Body of pancreas (tissue), 4 donors: Measurements from ENCODE around the gene CPA2. TPM values are rescaled to one million over a fixed set of nuclear protein-coding genes. Genes with fewer than 3 reads are reported as not detected.

ENCODE experiments used
- ATAC-seq: fragments of 150-250 bp; one replicate; pipeline ENCODE4 v1.9.1; 2016
- DNase-seq, 4 donors: peaks; one replicate each; pipeline ENCODE4 v3.0.0-alpha.2; 2019
- H3K27ac ChIP-seq, 4 donors: fragments of 200-600 bp; sonication (generic); 1 replicate in 3 of 4; 2 replicates in 1 of 4; pipeline versions ENCODE4 v1.5.1 to v1.6.1; 2016 to 2019; ENCODE audit warnings: mild to moderate bottlenecking in 1 of 4, mixed read lengths in 1 of 4, moderate library complexity in 1 of 4
- H3K27me3 ChIP-seq, 2 donors: fragments of 200-600 bp; sonication (generic); one replicate each; pipeline ENCODE4 v1.6.0; 2016; ENCODE audit warnings: mild to moderate bottlenecking in 1 of 2
- H3K36me3 ChIP-seq, 2 donors: fragments of 200-600 bp; sonication (generic); replicated peaks in 1 of 2; 2 replicates each; pipeline ENCODE4 v1.5.1; 2016; ENCODE audit warnings: low read depth in 2 of 2; ENCODE audit not compliant: insufficient read depth in 1 of 2
- H3K4me1 ChIP-seq: fragments of 200-600 bp; sonication (generic); one replicate; pipeline ENCODE4 v1.6.0; 2016
- H3K4me3 ChIP-seq, 2 donors: fragments of 200-600 bp; sonication (generic); 1 replicate in 1 of 2; 2 replicates in 1 of 2; pipeline ENCODE4 v1.5.1; 2016 to 2019
- H3K9me3 ChIP-seq, 3 donors: fragments of 200-600 bp; sonication (generic); 1 replicate in 2 of 3; 2 replicates in 1 of 3; pipeline ENCODE4 v1.5.1; 2016
- POLR2A ChIP-seq, 3 donors: fragments of 450-650 bp; IDR thresholded peaks; one replicate each; pipeline ENCODE4 v1.6.1; 2016; ENCODE audit warnings: antibody characterized with exemption in 3 of 3, mild to moderate bottlenecking in 2 of 3
- WGBS, 2 donors: methylation state at CpG; one replicate each; pipeline ENCODE4 v1.1.5; 2017; 5-methylcytosine and 5-hydroxymethylcytosine counted together
- intact Hi-C: fragments of 100-400 bp; cut with DNase I; formaldehyde crosslinking; loops from one replicate; pipeline ENCODE4 v1.15.1; 2023
- total RNA-seq, 2 donors: library from RNA; depleted of rRNA; stranded (reverse); fragments of >200 nt; gene quantifications; one replicate each; pipeline ENCODE4 v1.1.0, GENCODE V29; 2016
- TF ChIP-seq, protein P1 (sequence below), 7 experiments: fragments of 450-650 bp in 4 of 7; fragments of 200-600 bp in 3 of 7; sonication (generic) in 3 of 7; IDR thresholded peaks; one replicate each; pipeline ENCODE4 v1.5.1; 2016 to 2019; ENCODE audit warnings: antibody characterized with exemption in 7 of 7

The CPA2 gene
- total RNA-seq, 2 donors from 2014 or later = 4,161 to 4,381 TPM

DNA sequence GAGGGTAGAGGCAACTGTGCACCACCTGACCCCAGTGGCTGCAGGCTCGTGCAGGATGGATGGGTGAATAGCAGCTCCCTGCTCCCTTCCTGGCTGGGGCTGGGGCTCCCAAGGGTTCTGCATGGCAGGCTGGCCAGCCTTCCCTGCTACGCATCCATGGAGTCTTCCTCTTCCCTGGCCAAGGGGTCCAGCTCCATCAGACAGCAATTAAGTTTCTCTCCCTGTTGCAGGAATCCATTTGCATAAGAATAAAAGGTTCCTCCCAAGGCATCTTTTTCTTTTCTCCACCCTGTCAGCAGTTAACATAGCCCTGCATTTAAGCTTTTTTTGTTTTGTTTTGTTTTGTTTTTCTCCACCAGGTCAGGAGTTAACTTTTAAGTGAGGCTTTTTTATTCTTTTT is 10.0 kb upstream of the CPA2 start:
- no peak overlapping the region for H3K27ac ChIP-seq
- H3K4me3 ChIP-seq = no peak overlapping the region
- H3K9me3 ChIP-seq = peaks cover 0 to 23% (median 0%) of the 10 kb centered on the region in 3 donors
- TF ChIP-seq, protein P1, sequence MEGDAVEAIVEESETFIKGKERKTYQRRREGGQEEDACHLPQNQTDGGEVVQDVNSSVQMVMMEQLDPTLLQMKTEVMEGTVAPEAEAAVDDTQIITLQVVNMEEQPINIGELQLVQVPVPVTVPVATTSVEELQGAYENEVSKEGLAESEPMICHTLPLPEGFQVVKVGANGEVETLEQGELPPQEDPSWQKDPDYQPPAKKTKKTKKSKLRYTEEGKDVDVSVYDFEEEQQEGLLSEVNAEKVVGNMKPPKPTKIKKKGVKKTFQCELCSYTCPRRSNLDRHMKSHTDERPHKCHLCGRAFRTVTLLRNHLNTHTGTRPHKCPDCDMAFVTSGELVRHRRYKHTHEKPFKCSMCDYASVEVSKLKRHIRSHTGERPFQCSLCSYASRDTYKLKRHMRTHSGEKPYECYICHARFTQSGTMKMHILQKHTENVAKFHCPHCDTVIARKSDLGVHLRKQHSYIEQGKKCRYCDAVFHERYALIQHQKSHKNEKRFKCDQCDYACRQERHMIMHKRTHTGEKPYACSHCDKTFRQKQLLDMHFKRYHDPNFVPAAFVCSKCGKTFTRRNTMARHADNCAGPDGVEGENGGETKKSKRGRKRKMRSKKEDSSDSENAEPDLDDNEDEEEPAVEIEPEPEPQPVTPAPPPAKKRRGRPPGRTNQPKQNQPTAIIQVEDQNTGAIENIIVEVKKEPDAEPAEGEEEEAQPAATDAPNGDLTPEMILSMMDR (IDR thresholded peaks at IDR 0.05) = no peak
- no peak for TF ChIP-seq POLR2A (IDR thresholded peaks at IDR 0.05)
- peaks cover 6% of the 10 kb centered on the region for H3K4me1 ChIP-seq
- H3K27me3 ChIP-seq = no peaks in the 10 kb centered on the region
- DNase-seq (no peak), ATAC-seq (no peak)
- H3K36me3 ChIP-seq = no peaks in the 10 kb centered on the region
- 70 to 83% methylated on average over 2 of the region's 2 CpGs for WGBS, 2 donors
- intact Hi-C loops = no loop called here

GRCh38 chr7:130258494-130259078 is 8.1 kb upstream of the CPA2 start:
- H3K36me3 ChIP-seq = no peaks in the 10 kb centered on the region
- H3K4me1 ChIP-seq = peaks cover 16% of the 10 kb centered on the region
- no peaks in the 10 kb centered on the region for H3K27me3 ChIP-seq
- ATAC-seq (no peak), DNase-seq (no peak)
- no peak overlapping the region for H3K4me3 ChIP-seq
- no peak overlapping the region for H3K27ac ChIP-seq
- TF ChIP-seq POLR2A (IDR thresholded peaks at IDR 0.05) = no peak
- TF ChIP-seq, protein P1 (IDR thresholded peaks at IDR 0.05) = no peak
- 76 to 87% methylated on average over 1 of the region's 1 CpG for WGBS, 2 donors
- intact Hi-C loops = no loop called here
- peaks cover 0 to 23% (median 0%) of the 10 kb centered on the region in 3 donors for H3K9me3 ChIP-seq

DNA sequence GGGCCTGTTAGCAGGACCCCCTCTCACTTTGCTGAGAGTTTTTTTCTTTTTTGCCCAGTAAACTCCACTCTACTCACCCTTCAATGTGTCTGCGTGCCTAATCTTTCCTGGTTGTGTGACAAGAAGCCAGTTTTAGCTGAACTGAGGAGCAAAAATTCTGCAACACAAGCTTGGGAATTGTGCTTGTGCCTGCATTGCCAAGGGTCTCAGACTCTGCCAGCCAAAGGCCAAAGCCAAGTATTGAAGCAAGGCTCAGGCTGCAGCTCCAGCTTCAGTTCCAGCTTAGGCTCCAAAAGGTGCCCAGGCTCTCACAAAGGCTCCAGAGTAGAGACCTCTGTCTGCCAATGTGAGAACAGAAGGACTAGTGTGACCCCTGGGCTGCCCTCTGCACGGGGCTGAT is 4.2 kb upstream of the CPA2 start:
- 40 to 71% methylated on average over 2 of the region's 2 CpGs for WGBS, 2 donors

GRCh38 chr7:130263130-130263529 is 3.5 kb upstream of the CPA2 start:
- H3K27me3 ChIP-seq = no peaks in the 10 kb centered on the region
- H3K4me3 ChIP-seq = no peak overlapping the region
- TF ChIP-seq, protein P1 (IDR thresholded peaks at IDR 0.05) = no peak
- TF ChIP-seq POLR2A (IDR thresholded peaks at IDR 0.05) = no peak
- H3K9me3 ChIP-seq = peaks cover 0 to 18% (median 0%) of the 10 kb centered on the region in 3 donors
- peaks cover 36% of the 10 kb centered on the region for H3K4me1 ChIP-seq
- ATAC-seq (no peak), DNase-seq (no peak)
- intact Hi-C loops = no loop called here
- no peaks in the 10 kb centered on the region for H3K36me3 ChIP-seq
- no peak overlapping the region for H3K27ac ChIP-seq
- WGBS, 2 donors = 68 to 84% methylated on average over 2 of the region's 2 CpGs

More for the DNA sequence above, 4.2 kb upstream of the CPA2 start:
- Histone ChIP-seq H3K27ac (no peak overlapping the region), H3K4me3 (no peak overlapping the region), H3K9me3 (peaks cover 0 to 23% (median 0%) of the 10 kb centered on the region in 3 donors), H3K36me3 (no peaks in the 10 kb centered on the region), H3K27me3 (no peaks in the 10 kb centered on the region), H3K4me1 (peaks cover 36% of the 10 kb centered on the region)
- ATAC-seq (no peak), DNase-seq (no peak)
- TF ChIP-seq, protein P1 (IDR thresholded peaks at IDR 0.05) = no peak
- no peak for TF ChIP-seq POLR2A (IDR thresholded peaks at IDR 0.05)
- intact Hi-C loops = no loop called here

DNA sequence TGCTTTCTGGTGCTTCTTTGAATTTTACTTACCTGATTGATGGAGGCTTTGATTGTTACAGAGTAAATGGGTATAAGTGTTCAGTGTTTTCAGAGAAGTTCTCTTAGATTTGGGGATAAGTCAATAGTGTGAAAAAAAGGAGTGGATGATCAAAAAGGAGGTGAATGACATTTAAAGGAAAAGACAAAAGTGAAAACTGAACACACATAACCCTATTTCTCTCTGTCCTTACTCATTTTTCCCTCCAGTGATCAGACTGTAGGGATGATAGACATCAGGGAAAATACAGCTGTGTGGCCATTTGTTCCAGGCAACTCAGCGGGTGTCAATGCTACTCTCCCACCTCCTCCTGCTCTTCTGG is 278 bp downstream of the CPA2 start:
- ATAC-seq (peak; percentile 2), DNase-seq (no peak)
- WGBS, 2 donors = 35 to 44% methylated on average over 1 of the region's 1 CpG
- H3K4me3 ChIP-seq = peak overlapping the region; percentile 19 to 30
- H3K36me3 ChIP-seq = peaks cover 0 to 2% of the 10 kb centered on the region in 2 donors
- H3K9me3 ChIP-seq = no peaks in the 10 kb centered on the region
- intact Hi-C loops = no loop called here
- peak overlapping the region; percentile 92 to 96 (median 94) for H3K27ac ChIP-seq
- no peaks in the 10 kb centered on the region for H3K27me3 ChIP-seq
- H3K4me1 ChIP-seq = peaks cover 57% of the 10 kb centered on the region
- TF ChIP-seq, protein P1 (IDR thresholded peaks at IDR 0.05) = no peak
- TF ChIP-seq POLR2A (IDR thresholded peaks at IDR 0.05) = peak in 2 of 3 donors; percentile 59 to 69
